K562 treated with DMSO at 1 percent for 12 hours (cell line): ENCODE data around the gene ANAPC4. TPM values are rescaled to one million over a fixed set of nuclear protein-coding genes. Genes with fewer than 3 reads are reported as not detected.

Source experiments
- total RNA-seq: library from RNA; unstranded; fragments of 300-600 nt; gene quantifications from 2 replicates; pipeline ENCODE4 v1.2.3, GENCODE V29; 2022; ENCODE audit not compliant: insufficient read depth

The ANAPC4 gene
- total RNA-seq, result 9.8 and 15.2 TPM in 2 replicates

GRCh38 chr4:25376754-25377571, at the start of gene ANAPC4:
Gene ANAPC4, plus strand, starts transcription at chr4:25377263. Its CDS starts 165 bp downstream, at chr4:25377428.

Other genes with a start within 250 kb of the ANAPC4 start
- gene SEPSECS, start 216.8 kb upstream of the ANAPC4 start, total RNA-seq, result 2.4 and 6.9 TPM in 2 replicates
- 4.9 and 14.6 TPM in 2 replicates for gene PI4K2B, start 143.2 kb upstream of the ANAPC4 start, total RNA-seq
- gene ZCCHC4, start 64.5 kb upstream of the ANAPC4 start, total RNA-seq, result 6.3 and 10.2 TPM in 2 replicates